ENCODE data around the gene CRIP2.

The CRIP2 gene

DNA sequence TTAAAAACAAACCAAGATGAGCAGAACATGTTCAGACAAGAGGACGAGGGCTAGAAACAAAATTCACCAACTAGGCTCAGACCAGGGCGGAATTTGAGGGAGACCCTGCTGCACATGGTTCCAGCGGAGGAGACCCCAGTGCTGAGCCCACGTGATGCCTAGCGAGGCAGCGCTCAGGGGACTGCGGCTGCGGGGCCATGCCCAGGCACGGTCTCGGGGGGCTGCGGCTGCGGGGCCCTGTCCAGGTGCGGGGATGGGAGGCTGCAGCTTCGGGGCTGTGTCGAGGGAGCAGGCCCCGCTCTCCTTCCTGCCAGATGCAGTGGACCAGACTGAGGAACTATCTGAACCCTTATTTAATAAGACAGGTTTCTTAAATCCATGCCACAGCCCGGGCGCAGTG is 12.7 kb upstream of the CRIP2 start:
- no peak for DNase-seq (ENCODE audit: low read depth in 3 of 3)

DNA sequence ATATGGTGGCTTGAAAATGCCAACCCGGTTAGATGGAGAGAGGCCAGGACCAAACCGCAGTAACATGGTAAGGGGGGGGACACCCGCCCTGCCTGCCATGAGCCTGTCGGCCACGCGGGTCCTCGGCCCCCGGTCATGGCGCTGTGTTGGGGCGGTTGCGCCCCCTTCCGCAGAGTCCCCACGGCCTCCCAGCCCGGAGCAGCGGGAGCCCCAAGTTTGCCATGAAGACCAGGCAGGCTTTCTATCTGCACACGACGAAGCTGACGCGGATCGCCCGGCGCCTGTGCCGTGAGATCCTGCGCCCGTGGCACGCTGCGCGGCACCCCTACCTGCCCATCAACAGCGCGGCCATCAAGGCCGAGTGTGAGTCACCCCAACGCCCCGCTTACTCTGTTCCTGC is 10.1 kb upstream of the CRIP2 start:
- DNase-seq (ENCODE audit: low read depth in 3 of 3) = no peak

DNA sequence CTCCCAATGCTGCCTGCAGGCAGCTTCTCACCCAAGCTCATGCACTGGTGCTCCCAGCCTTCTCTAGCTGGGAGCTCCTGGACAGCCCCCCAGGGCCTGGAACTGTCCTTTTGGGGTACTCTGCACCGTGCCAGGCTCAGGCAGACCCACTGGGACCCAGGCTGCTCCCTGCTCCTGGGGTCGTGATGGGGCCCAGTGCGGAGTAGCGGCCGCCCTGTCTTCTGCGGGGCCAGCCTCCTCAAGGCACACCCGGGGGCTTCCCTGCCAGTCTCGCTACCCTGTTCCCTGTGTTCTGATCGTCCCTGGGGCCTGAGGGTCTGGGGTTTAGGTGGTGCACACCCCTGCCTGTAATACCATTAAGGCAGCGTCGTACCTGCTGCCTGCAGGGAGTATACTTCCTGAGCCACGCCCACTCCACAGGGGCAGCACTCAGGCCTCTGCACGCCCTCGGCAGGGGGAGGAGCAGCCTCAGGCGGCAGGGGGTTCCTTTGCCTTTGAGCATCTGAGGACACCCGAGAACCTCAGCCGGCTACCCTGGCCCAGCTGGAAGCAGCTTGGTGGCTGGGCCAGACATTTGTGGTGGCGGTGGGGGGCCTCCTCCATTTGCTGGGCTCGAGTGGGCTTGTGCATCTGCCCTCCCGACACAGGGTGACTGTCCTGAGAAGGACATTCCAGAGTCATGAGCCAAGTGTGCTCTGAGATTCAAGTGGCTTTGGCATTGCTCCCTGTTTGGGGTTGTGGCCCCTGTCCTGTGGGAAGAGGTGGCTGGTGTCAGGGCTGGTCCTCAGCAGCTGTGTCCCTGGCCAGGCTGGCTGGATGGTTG is 9.2 kb upstream of the CRIP2 start:
- no peak for DNase-seq (ENCODE audit: low read depth in 3 of 3)

DNA sequence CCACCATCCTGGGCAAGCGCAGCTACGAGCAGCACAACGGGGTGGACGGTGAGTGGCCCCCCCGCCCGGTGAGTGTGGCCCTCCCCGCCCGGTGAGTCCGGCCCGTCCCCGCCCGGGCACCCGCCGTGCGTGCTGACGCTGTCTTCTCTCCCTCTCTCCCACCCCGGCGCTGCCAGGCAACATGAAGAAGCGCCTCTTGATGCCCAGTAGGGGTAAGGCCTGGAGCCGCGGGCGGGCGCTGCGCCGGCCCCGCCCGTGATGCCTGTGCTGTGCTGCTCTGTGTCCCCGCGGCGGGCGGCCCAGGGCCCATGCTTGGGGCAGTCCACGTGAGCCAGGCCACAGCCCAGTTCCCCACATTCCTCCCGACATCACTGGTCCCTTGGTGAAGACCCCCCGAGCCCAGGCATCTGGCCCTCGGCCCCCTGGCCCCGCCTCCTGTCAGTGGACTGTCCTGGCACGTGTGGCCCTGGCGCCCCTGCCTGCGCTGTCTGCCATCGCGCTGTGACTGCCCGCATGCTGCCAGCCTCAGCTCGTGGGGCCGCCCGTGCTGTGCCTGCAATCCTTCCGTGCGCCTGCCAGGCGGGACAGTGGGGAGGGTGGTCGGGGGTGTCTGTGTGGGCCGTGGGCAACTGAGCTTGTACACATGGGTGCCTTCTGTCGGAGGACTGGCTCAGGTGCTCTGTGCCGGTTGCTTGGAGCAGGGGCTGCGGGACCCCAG is 7.9 kb upstream of the CRIP2 start:
- no peak for DNase-seq (ENCODE audit: low read depth in 3 of 3)

DNA sequence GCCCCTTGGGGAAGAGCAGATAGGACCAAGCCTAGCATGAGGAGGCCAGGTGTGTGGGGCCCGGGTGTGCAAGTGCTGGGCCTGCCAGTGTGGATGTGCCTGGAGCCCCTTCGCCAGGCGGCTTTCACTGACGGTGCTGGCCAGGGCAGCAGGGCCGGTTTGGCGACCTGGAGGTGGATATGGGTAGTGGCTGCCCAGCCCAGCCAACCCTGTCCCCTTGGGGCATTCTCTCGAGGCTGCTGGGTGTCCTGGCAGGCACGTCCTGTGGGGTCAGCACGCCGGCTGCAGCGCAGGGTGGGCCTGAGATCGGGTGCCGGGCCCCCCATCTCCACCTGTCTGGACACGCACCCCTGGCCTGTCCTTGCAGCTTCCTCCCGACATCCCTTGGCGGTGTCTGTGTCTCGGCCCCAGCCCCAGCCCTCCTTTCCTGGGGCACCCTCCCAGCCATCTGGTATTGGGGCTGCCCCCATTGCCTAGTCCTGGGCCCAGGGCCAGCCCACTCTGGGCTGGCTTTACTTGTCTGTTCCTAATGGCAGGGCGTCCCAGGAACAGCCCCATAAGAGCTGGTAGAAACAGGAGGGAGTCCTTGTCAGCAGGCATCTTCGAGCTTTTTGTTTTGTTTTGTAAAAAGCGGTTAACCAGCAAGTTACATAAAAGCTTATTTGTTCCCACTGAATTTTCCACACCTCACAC is 7.2 kb upstream of the CRIP2 start:
- DNase-seq (ENCODE audit: low read depth in 3 of 3) = no peak

DNA sequence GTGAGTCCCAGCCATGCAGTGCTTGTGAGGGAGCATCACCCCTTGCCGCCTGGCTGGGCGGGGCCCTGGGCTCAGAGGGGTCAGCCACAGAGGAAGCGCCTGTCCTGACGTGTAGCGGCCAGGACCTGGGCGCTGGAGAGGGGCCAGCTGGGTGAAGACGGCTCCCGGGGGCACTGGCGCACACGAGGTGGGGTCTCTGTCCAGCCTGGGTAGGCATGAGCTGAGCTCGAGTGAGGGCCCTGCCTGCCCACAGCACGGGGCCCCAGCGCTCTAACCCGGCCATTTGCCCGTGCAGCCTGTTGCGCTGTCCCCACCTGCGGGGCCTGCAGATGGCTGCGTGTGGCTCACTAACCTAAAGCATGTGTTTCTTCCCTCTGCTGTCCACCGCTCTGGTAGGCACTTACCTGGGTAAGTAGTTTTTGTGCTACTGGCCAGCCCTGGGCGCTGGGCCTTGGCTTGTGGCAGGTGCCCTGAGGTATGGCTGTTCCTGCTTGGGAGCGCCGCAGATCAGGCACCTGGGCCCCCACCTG is 6.6 kb upstream of the CRIP2 start:
- no peak for DNase-seq (ENCODE audit: low read depth in 3 of 3)

DNA sequence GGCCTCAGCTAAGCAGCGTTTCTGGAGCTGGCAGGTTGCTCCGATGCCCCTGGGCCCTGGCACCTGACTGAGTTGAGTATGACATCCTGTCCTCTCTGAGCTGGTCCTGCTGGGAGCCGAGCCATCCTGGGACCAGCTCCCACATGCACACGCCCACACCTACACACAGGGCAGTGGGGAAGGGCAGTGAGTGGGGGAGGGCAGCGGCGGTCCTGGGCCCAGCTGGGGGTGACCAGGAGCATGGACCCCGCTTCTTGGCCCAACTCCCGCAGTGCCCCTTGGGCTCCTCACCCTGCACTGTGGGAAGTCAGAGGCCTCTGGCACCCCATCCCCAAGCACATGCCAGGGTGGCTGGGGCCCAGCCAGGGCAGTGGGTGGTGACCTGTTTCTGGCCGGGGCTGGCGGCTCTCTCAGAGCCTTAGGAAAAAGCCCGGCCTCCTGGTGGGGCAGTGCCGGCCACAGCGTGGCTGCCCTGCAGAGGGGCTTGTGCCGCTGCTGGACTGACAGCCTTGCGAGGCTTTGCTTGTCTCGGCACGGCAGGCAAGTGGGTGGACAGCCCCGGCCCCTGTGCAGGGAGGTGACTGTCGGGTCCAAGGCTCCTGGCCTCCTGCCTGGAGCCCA is 5.9 kb upstream of the CRIP2 start:
- no peak for DNase-seq (ENCODE audit: low read depth in 3 of 3)

DNA sequence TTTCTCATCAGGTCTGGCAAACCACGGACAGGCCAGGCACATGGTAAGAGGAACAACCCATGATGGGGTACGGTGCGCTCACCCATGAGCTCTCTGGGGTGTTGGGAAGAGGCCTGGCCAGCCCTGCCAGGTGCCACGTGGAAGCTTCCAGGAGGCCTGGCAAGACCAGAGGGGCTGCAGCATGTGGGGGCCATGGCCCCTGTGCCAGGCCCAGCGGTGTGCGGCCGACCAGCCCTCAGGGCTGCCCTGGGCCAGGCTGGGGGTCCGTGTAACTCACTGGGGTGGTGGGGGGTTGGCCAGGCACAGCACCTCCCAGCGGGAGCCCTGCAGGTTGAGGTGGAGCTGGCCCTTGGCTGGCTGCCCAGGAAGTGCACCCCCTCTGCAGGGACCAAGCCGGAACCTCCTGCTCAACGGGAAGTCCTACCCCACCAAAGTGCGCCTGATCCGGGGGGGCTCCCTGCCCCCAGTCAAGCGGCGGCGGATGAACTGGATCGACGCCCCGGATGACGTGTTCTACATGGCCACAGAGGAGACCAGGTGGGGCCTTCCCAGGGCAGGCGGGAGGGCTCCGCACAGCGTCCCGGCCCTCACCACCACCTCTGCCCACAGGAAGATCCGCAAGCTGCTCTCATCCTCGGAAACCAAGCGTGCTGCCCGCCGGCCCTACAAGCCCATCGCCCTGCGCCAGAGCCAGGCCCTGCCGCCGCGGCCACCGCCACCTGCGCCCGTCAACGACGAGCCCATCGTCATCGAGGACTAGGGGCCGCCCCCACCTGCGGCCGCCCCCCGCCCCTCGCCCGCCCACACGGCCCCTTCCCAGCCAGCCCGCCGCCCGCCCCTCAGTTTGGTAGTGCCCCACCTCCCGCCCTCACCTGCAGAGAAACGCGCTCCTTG is 4.9 kb upstream of the CRIP2 start:
- DNase-seq (ENCODE audit: low read depth in 3 of 3) = no peak

DNA sequence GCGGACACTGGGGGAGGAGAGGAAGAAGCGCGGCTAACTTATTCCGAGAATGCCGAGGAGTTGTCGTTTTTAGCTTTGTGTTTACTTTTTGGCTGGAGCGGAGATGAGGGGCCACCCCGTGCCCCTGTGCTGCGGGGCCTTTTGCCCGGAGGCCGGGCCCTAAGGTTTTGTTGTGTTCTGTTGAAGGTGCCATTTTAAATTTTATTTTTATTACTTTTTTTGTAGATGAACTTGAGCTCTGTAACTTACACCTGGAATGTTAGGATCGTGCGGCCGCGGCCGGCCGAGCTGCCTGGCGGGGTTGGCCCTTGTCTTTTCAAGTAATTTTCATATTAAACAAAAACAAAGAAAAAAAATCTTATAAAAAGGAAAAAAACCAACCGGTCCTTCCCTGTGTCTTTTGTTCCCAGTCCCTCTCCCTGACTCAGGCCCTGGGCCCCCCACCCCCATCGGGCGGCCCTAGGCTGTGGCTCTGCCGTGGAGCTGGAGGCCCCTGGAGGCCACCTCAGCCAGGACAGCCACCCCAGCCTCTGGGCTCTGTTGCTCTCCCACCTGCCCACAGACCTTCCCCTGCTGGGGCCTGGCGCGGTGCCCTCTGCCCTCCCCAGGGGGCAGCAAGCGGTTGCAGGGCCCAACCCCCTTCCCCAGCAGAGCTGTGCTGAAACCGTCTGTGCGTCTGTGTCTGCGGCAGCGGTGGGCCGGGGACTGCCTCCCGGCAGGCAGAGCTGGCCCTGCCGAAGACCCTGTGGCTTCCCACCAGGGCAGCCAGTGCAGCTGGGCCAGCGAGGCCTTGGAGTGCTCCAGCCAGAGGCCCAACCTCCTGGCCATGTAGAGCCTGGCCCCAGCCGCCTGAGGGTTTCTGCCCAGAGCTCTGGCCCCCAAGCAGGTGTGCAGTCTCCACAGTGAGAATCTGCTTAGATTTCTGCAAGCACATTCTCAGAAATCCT is 4.0 kb upstream of the CRIP2 start:
- DNase-seq (ENCODE audit: low read depth in 3 of 3) = no peak

DNA sequence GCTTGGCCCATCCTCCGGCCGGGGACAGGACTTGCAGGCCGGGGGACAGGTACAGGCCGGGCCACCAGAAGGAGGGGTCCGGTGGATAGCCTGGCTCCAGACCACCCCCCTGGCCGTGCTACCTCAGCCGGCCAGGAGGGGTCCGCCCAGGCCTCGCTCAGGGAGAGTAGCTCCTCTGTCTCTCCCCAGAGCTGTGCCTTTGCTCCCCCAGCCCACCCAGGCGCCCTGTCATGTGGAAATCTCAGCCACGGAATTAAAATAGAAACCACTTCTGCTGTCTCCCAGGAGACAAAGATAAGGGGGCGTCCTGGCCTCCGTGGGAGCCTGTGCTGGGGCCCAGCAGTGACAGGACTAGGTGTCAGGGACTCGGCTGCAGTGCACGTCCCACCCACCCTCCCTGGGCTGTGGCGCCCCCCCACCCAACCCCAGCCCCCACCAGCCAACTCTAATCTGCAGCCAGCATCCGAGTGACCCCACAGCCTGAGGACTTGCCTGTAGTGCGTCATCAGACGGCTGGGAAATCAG is 3.3 kb upstream of the CRIP2 start:
- DNase-seq (ENCODE audit: low read depth in 3 of 3) = no peak

DNA sequence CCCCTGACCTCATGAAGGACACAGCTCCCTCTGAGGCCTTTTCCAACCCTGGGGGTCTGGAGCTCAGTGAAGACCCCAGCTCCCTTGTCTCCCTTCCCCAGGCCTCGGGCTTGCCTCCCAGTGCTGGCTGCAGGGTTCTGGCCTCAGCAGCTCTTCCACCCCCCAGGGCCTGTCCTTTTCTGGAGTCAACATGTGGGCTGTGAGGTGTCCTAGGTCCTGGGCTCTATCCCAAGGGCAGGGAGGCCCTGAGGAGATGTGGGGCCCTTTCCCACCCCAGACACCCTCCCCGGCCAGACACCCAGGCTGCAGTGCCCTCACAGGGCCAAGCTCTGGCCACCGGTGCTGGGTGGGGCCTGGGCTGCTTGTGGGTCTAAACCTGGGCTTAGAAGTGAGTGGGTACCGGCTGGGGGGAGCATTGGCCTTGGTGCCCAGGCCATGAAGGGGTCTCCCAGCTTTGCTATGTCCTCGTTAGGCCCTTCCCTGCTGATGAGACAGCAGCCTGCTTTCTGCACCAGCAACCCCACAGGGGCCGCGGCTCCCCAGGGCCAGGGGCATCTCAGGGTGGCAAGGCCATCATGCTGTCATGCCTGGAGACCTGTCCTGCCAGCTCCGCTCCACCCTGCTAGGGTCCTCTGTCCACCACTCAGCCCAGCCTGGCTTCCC is 2.7 kb upstream of the CRIP2 start:
- no peak for DNase-seq (ENCODE audit: low read depth in 3 of 3)

DNA sequence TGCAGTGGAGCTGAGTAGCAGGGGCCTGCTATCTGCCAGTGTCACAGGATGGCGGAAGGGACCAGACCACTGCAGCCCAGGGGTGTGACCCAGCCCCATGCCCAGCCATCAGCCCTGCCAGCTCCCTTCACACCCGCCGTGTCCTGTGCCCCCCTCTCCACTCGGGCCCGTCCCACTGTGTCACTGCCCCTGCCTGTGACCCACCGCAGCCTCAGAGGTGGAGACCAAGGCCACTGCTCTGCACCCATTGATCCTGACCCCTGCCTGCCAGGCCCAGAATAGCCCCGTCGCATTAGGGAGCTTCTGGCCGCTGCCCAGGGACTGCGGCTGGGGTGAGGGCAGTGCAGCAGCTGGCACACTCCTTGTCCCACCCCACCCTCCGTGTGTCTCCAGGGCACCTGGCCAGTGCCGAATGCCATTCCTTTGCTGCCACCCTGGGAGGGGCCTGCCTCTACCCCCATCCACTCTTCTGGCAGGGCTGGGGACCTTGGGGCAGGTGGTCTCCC is 2.1 kb upstream of the CRIP2 start:
- no peak for DNase-seq (ENCODE audit: low read depth in 3 of 3)

DNA sequence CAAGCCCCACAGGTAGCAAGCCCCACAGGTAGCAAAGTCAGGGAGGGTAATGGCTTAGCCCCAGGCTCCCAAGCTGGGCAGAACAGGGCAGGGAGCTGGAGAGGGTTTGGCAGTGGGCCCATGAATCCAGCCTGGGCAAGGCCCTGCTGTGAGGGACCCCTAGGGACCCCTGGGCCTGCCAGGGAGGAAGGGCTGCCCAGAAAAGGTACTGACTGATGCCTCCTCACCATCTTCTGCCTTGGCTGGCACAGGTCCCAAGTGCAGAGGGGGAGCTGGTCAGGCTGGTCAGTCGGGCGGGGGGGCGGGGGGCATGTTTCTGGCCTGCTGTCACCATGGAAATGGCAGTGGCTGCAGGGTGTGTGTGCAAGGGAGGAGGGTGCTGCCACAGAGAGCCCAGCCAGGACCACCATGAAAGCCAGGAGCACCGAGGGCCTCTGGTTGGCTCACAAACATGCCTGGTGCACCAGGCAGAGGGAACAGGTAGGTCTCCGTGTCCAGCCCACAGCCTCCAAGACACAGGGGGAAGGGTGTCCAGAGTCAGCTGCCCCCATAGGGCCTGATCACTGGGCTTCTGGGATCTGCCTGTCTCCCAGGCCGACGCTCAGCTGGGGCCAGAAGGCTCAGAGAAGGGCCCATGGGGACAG is 1.5 kb upstream of the CRIP2 start:
- no peak for DNase-seq (ENCODE audit: low read depth in 3 of 3)

DNA sequence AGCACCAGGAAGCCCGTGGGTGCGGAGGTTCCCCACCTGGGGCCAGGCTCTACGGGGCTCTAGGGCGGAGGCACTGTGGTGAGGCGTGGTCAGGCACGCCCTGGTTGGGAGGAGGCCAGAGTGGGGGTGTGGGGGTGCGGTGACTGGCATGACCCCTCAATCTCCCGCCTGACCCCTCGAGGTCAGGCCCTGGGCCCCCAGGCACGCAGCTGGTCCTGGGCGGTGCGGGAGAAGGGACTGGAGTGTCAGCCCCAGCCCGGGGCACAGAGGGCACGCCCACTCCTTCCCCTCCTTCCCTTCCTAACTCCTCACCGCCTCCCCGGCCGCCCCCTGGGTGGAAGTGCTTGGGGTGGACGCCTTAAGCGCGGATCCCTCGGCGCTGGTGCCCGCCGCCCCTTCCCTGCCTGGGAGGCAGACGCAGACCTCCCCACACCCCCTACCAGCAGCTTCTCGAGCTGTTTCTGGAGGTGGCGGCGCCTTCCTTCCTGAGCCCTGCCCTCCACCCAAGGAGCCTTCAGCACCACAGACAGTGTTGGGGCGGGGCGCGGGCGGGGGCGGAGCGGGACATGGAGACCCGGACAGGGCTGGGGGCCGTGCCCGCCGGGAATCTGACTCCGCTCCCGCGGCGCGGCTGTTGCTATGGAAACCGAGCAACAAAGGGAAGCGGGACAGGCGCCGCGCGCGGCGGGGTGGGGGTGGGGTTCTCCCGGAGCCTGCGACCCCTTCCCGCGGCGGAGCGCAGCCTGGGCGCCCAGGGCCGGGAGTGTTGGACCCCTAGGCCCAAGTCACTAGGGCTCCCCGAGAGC is 741 bp upstream of the CRIP2 start:
- DNase-seq (ENCODE audit: low read depth in 3 of 3) = peak in 2 of 3 experiments; percentile 40 to 64

DNA sequence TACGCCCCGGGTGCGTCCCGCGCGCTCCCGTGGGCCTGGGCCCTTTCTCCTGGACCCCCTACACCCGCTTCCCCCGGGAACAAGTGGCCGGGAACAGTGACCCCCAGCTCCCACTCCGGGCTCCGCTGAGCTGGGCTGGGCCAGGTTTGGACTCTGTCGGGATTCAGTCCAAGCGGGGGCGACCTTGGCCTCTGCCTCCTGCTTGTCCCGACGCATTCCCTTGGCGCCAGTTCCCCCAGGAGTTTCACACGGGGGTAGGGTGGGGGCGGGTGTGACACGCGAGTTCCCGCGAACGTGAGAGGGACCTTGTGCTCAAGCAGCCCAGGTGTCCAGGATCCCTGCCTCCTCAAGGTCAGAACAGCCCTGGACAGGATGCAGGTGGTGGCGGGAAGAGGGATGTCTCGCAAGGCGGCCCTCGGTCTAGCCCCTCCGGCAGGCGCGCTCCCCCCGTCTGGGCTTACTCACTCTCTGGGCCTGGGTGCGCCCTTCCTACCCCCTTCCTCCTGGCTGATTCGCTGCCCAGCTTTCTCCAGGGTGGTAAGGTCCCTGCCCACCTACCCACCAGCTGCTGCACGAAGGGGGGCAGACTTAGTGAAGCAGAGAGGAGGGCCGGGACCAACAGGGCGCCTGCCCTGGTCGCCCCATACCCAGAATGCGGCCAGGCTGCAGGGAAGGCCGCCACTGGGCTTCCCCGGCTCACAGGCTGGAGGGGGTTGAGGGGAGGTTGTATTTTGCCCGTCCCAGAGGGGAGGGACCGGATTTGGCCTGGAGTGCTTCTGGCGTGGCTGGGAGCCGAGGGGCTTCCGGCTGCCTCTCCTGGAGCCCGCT is 862 bp downstream of the CRIP2 start:
- DNase-seq (ENCODE audit: low read depth in 3 of 3) = no peak

DNA sequence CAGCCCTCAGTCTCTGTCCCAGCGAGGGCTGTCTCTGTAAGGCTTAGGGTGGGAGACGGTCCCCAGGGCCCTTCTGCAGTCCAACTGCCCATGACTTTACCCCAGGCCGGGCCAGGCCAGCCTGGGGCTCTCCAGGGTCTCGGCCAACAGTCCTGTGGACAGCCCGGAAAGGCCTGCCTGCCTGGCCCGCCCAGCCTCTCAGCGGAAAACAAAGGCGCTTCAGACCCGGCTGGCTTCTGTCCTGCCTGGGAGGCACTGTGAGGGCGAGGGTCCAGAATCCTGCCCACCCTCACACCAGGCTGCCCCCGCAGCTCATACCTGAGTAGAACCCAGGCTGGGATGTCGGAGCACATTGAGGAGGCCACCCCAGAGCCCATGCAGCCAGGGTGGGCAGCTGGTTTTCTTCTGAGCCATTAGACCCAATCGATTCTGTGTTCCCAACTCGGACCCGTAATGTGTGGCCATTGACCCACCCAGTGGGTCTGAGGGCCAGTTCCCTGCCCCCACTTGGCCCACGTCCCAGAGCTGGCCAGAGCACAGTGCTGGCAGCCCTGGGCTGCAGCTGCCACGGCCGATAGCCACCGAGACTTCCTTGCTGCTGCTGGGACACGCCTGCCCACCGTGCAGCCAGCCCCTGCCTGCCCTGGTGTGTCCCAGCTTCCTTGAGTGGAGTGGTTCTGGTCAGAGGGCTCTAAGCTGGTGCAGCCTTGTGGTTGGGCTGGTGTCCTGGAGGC is 1.6 kb downstream of the CRIP2 start:
- DNase-seq (ENCODE audit: low read depth in 3 of 3) = no peak

Measured in stimulated activated CD4-positive, alpha-beta T cell treated with anti-CD3 and anti-CD28 coated beads, TNF-alpha, amount 100 ng/mL, for 24 hours (primary cell).